Erythroblast (primary cell): ENCODE results near the gene ZEB1.
"Not testable (repeated sequence)": the region's sequence is repeated elsewhere in the genome, so short reads cannot be mapped to it uniquely, and the experiment has no call there.

Experiments
- DNase-seq, 2 experiments: peaks; one replicate each; lab custom pipeline; 2025; lab: John Stamatoyannopoulos, UW
- GATA1 ChIP-seq: IDR thresholded peaks from 2 replicates; pipeline ENCODE4 v1.6.1; 2011; ENCODE audit warnings: low read depth, mild to moderate bottlenecking, control low read depth, low read length, moderate library complexity
- POLR2A ChIP-seq: IDR thresholded peaks from 2 replicates; pipeline ENCODE4 v1.6.1; 2011; ENCODE audit warnings: mild to moderate bottlenecking, low read length

ZEB1 gene

GRCh38 chr10:31399631-31400030, 80.6 kb downstream of the ZEB1 start:
- DNase-seq = no peak

GRCh38 chr10:31401287-31401686, 82.3 kb downstream of the ZEB1 start:
- TF ChIP-seq GATA1 (no peak), POLR2A (no peak)
- DNase-seq = no peak

More at GRCh38 chr10:31399631-31400030, 80.6 kb downstream of the ZEB1 start:
- no peak for TF ChIP-seq GATA1
- no peak for TF ChIP-seq POLR2A

- DNase-seq = no peak
Observed at GRCh38 chr10:31404640-31405039, 85.6 kb downstream of the ZEB1 start.

GRCh38 chr10:31405829-31406228, 86.8 kb downstream of the ZEB1 start:
- DNase-seq = not testable (repeated sequence)

More at GRCh38 chr10:31404640-31405039, 85.6 kb downstream of the ZEB1 start:
- no peak for TF ChIP-seq POLR2A
- TF ChIP-seq GATA1 = no peak

- DNase-seq = not testable (repeated sequence)
Observed at GRCh38 chr10:31412397-31412796, 93.4 kb downstream of the ZEB1 start.

GRCh38 chr10:31413325-31413724, 94.3 kb downstream of the ZEB1 start:
- no peak for DNase-seq
- TF ChIP-seq POLR2A = no peak
- TF ChIP-seq GATA1 = no peak

GRCh38 chr10:31418481-31418880, 99.5 kb downstream of the ZEB1 start:
- TF ChIP-seq GATA1 (no peak), POLR2A (no peak)
- DNase-seq = no peak

GRCh38 chr10:31419394-31420063, 100.5 kb downstream of the ZEB1 start:
- no peak for DNase-seq
- no peak for TF ChIP-seq POLR2A
- no peak for TF ChIP-seq GATA1

GRCh38 chr10:31421322-31421721, 102.3 kb downstream of the ZEB1 start:
- no peak for DNase-seq
- TF ChIP-seq GATA1 = no peak
- TF ChIP-seq POLR2A = no peak

- TF ChIP-seq POLR2A (no peak), GATA1 (no peak)
- DNase-seq = no peak
Observed at GRCh38 chr10:31422634-31423033, 103.6 kb downstream of the ZEB1 start.

GRCh38 chr10:31424473-31424872, 105.5 kb downstream of the ZEB1 start:
- DNase-seq = no peak
- TF ChIP-seq GATA1 (no peak), POLR2A (no peak)

GRCh38 chr10:31426401-31426800, 107.4 kb downstream of the ZEB1 start:
- TF ChIP-seq POLR2A (no peak), GATA1 (no peak)
- no peak for DNase-seq

- not testable (repeated sequence) for DNase-seq
Observed at GRCh38 chr10:31427334-31427733, 108.3 kb downstream of the ZEB1 start.

GRCh38 chr10:31428499-31428898, 109.5 kb downstream of the ZEB1 start:
- DNase-seq = not testable (repeated sequence)

- DNase-seq = no peak
- TF ChIP-seq POLR2A (no peak), GATA1 (no peak)
Observed at GRCh38 chr10:31431021-31431420, 112.0 kb downstream of the ZEB1 start.
